Mesenchymal stem cell (in vitro differentiated cells and primary cell): ENCODE results near the gene SPEN.
"Not testable (repeated sequence)": the region's sequence is repeated elsewhere in the genome, so short reads cannot be mapped to it uniquely, and the experiment has no call there.

Source experiments
- DNase-seq: peaks from one replicate; pipeline ENCODE4 v3.0.0-alpha.2; 2013
- H2AFZ ChIP-seq: one replicate; pipeline ENCODE4 v1.6.1; 2013; ENCODE audit warnings: low read depth, mild to moderate bottlenecking, control low read depth, inconsistent platforms, low read length, moderate library complexity
- H2AK5ac ChIP-seq: 2 replicates; pipeline ENCODE4 v1.6.1; 2013; ENCODE audit warnings: low read length, moderate library complexity, mild to moderate bottlenecking, inconsistent platforms; ENCODE audit not compliant: severe bottlenecking
- H2BK120ac ChIP-seq: one replicate; pipeline ENCODE4 v1.6.1; 2013; ENCODE audit warnings: low read depth, mild to moderate bottlenecking, inconsistent platforms, low read length, moderate library complexity
- H2BK12ac ChIP-seq, 2 experiments: one replicate each; pipeline ENCODE4 v1.6.1; 2013; ENCODE audit warnings: inconsistent platforms in 2 of 2, low read length in 2 of 2, mild to moderate bottlenecking in 2 of 2, moderate library complexity in 2 of 2, control low read depth in 1 of 2
- H2BK15ac ChIP-seq: one replicate; pipeline ENCODE4 v1.6.1; 2013; ENCODE audit warnings: mild to moderate bottlenecking, low read depth, inconsistent platforms; ENCODE audit not compliant: poor library complexity, severe bottlenecking
- H2BK5ac ChIP-seq: 2 replicates; pipeline ENCODE4 v1.6.1; 2013; ENCODE audit warnings: low read depth, mild to moderate bottlenecking, low read length, control low read depth, inconsistent platforms; ENCODE audit not compliant: poor library complexity, severe bottlenecking
- H3K14ac ChIP-seq, 2 experiments: one replicate each; pipeline ENCODE4 v1.6.1; 2013; ENCODE audit warnings: inconsistent platforms in 2 of 2, low read length in 2 of 2, control low read depth in 1 of 2, mild to moderate bottlenecking in 1 of 2, moderate library complexity in 1 of 2
- H3K18ac ChIP-seq, 2 experiments: one replicate each; pipeline ENCODE4 v1.6.1; 2013; ENCODE audit warnings: inconsistent platforms in 2 of 2, low read length in 2 of 2, control low read depth in 1 of 2, low read depth in 1 of 2, mild to moderate bottlenecking in 1 of 2
- H3K23ac ChIP-seq, 2 experiments: one replicate each; pipeline ENCODE4 v1.6.1; 2013; ENCODE audit warnings: inconsistent platforms in 2 of 2, low read length in 2 of 2, mild to moderate bottlenecking in 2 of 2, moderate library complexity in 2 of 2, control low read depth in 1 of 2
- H3K27ac ChIP-seq: 2 replicates; pipeline ENCODE4 v1.5.1; 2013; ENCODE audit warnings: mild to moderate bottlenecking, moderate library complexity, low read length, control low read depth, inconsistent platforms; ENCODE audit not compliant: poor library complexity, severe bottlenecking
- H3K27me3 ChIP-seq, 2 experiments: 2 replicates each; pipeline versions ENCODE4 v1.6.1 to v1.7.0; 2013; ENCODE audit warnings: low read length in 2 of 2, mild to moderate bottlenecking in 2 of 2, moderate library complexity in 2 of 2, control low read depth in 1 of 2, inconsistent platforms in 1 of 2; ENCODE audit not compliant: control insufficient read depth in 1 of 2, insufficient read depth in 1 of 2
- H3K36me3 ChIP-seq, 2 experiments: 2 replicates each; pipeline versions ENCODE4 v1.6.1 to v1.7.0; 2013; ENCODE audit warnings: low read length in 2 of 2, control low read depth in 1 of 2, inconsistent platforms in 1 of 2, low read depth in 1 of 2, mild to moderate bottlenecking in 1 of 2; ENCODE audit not compliant: insufficient read depth in 2 of 2, control insufficient read depth in 1 of 2
- H3K4ac ChIP-seq, 2 experiments: one replicate each; pipeline ENCODE4 v1.6.1; 2013; ENCODE audit warnings: inconsistent platforms in 2 of 2, low read length in 2 of 2, mild to moderate bottlenecking in 2 of 2, moderate library complexity in 2 of 2, control low read depth in 1 of 2, low read depth in 1 of 2
- H3K4me1 ChIP-seq: 2 replicates; pipeline ENCODE4 v1.6.1; 2013; ENCODE audit warnings: low read depth, low read length, control low read depth; ENCODE audit not compliant: control insufficient read depth, insufficient read depth
- H3K4me2 ChIP-seq: 2 replicates; pipeline ENCODE4 v1.6.1; 2013; ENCODE audit warnings: low read length, mild to moderate bottlenecking, inconsistent platforms; ENCODE audit not compliant: poor library complexity, severe bottlenecking
- H3K4me3 ChIP-seq, 2 experiments: 2 replicates each; pipeline versions ENCODE4 v1.5.1 to v1.7.0; 2013; ENCODE audit warnings: low read length in 2 of 2, mild to moderate bottlenecking in 2 of 2, control low read depth in 1 of 2, low read depth in 1 of 2; ENCODE audit not compliant: insufficient read depth in 1 of 2
- H3K79me1 ChIP-seq: replicated peaks from 2 replicates; pipeline ENCODE4 v1.6.1; 2013; ENCODE audit warnings: mild to moderate bottlenecking, control low read depth, low read length, inconsistent platforms; ENCODE audit not compliant: poor library complexity, severe bottlenecking
- H3K9ac ChIP-seq: 2 replicates; pipeline ENCODE4 v1.7.0; 2013; ENCODE audit warnings: mild to moderate bottlenecking, low read length, moderate library complexity
- H3K9me3 ChIP-seq: 2 replicates; pipeline ENCODE4 v1.7.0; 2013; ENCODE audit warnings: mild to moderate bottlenecking, low read length; ENCODE audit not compliant: control insufficient read depth
- H4K8ac ChIP-seq: one replicate; pipeline ENCODE4 v1.6.1; 2013; ENCODE audit warnings: inconsistent platforms, mild to moderate bottlenecking, low read length, moderate library complexity
- H4K91ac ChIP-seq: one replicate; pipeline ENCODE4 v1.6.1; 2013; ENCODE audit warnings: mild to moderate bottlenecking, low read length, inconsistent platforms
- WGBS: methylation state at CpG from one replicate; pipeline ENCODE4 v1.1.7; 2013; ENCODE audit warnings: mixed read lengths; 5-methylcytosine and 5-hydroxymethylcytosine counted together

Gene SPEN

GRCh38 chr1:15836511-15836771 lies 11.1 kb upstream of the SPEN start:
- H3K9me3 ChIP-seq, H3K23ac ChIP-seq, H2AK5ac ChIP-seq, DNase-seq, H2BK12ac ChIP-seq, H3K4me2 ChIP-seq, H3K27me3 ChIP-seq, H3K27ac ChIP-seq, H3K14ac ChIP-seq, H2AFZ ChIP-seq, H2BK15ac ChIP-seq, H2BK5ac ChIP-seq, H3K4ac ChIP-seq, H3K36me3 ChIP-seq: not testable (repeated sequence)
- Histone ChIP-seq H3K4me1 (peaks cover 11% of the 10 kb centered on the region), H3K79me1 (peaks cover 11% of the 10 kb centered on the region), H3K4me3 (peak overlapping the region in 1 of 2 experiments; percentile 78), H3K9ac (peak overlapping the region; percentile 92), H4K8ac (peak overlapping the region; percentile 97), H2BK120ac (peak overlapping the region; percentile 15), H4K91ac (peak overlapping the region; percentile 59), H3K18ac (peak overlapping the region in 1 of 2 experiments; percentile 91)
- 92% methylated on average over 14 of the region's 14 CpGs for WGBS

GRCh38 chr1:15836772-15837669 lies 10.5 kb upstream of the SPEN start:
- peak overlapping the region; percentile 49 for H4K8ac ChIP-seq
- no peak overlapping the region for H2BK12ac ChIP-seq
- no peak for DNase-seq
- peaks cover 11% of the 10 kb centered on the region for H3K4me1 ChIP-seq
- no peak overlapping the region for H3K18ac ChIP-seq
- no peaks in the 10 kb centered on the region for H3K36me3 ChIP-seq
- peak overlapping the region in 1 of 2 experiments; percentile 78 for H3K4me3 ChIP-seq
- peaks cover 9% of the 10 kb centered on the region for H3K79me1 ChIP-seq
- no peak overlapping the region for H2AFZ ChIP-seq
- H3K4me2 ChIP-seq: no peak overlapping the region
- 98% methylated on average over 58 of the region's 62 CpGs for WGBS
- no peak overlapping the region for H3K14ac ChIP-seq
- H2AK5ac ChIP-seq: no peak overlapping the region
- no peak overlapping the region for H3K23ac ChIP-seq
- H3K27ac ChIP-seq: no peak overlapping the region
- H3K9ac ChIP-seq: no peak overlapping the region
- H4K91ac ChIP-seq: peak overlapping the region; percentile 86
- no peaks in the 10 kb centered on the region for H3K9me3 ChIP-seq
- H2BK15ac ChIP-seq: no peak overlapping the region
- no peak overlapping the region for H2BK120ac ChIP-seq
- no peaks in the 10 kb centered on the region for H3K27me3 ChIP-seq
- H3K4ac ChIP-seq: no peak overlapping the region
- no peak overlapping the region for H2BK5ac ChIP-seq

- no peak for DNase-seq
- Histone ChIP-seq H3K4me1 (peaks cover 11% of the 10 kb centered on the region), H3K14ac (no peak overlapping the region), H2AK5ac (no peak overlapping the region), H2BK120ac (no peak overlapping the region), H3K27me3 (no peaks in the 10 kb centered on the region), H3K9me3 (no peaks in the 10 kb centered on the region), H2BK5ac (no peak overlapping the region), H4K91ac (no peak overlapping the region), H3K18ac (no peak overlapping the region), H3K4me3 (no peak overlapping the region), H2BK12ac (no peak overlapping the region), H3K4me2 (no peak overlapping the region), H3K23ac (no peak overlapping the region), H3K79me1 (peaks cover 10% of the 10 kb centered on the region), H2BK15ac (no peak overlapping the region), H3K4ac (no peak overlapping the region), H3K27ac (no peak overlapping the region), H3K9ac (no peak overlapping the region), H4K8ac (no peak overlapping the region), H3K36me3 (no peaks in the 10 kb centered on the region), H2AFZ (no peak overlapping the region)
- WGBS: 93% methylated on average over 7 of the region's 7 CpGs
Measured at GRCh38 chr1:15837931-15838330, 9.6 kb upstream of the SPEN start.

- Histone ChIP-seq H3K4me3 (no peak overlapping the region), H3K79me1 (peaks cover 6% of the 10 kb centered on the region), H3K9ac (no peak overlapping the region), H3K27ac (no peak overlapping the region), H3K36me3 (no peaks in the 10 kb centered on the region), H3K4ac (no peak overlapping the region), H2BK120ac (no peak overlapping the region), H2BK15ac (no peak overlapping the region), H2BK12ac (no peak overlapping the region), H3K14ac (no peak overlapping the region), H3K23ac (no peak overlapping the region), H2AFZ (no peak overlapping the region), H3K4me1 (peaks cover 8% of the 10 kb centered on the region), H2AK5ac (no peak overlapping the region), H4K91ac (no peak overlapping the region), H4K8ac (no peak overlapping the region), H2BK5ac (no peak overlapping the region), H3K9me3 (no peaks in the 10 kb centered on the region), H3K18ac (no peak overlapping the region), H3K27me3 (no peaks in the 10 kb centered on the region), H3K4me2 (no peak overlapping the region)
- WGBS: 98% methylated on average over 4 of the region's 4 CpGs
- no peak for DNase-seq
Measured at GRCh38 chr1:15838721-15839120, 8.8 kb upstream of the SPEN start.
